Tibial artery (tissue), 4 donors: ENCODE measurements around the gene TASL.
A peak's percentile ranks its signal among the peaks of the same experiment; 100 is the strongest.
"Not testable (repeated sequence)": the region's sequence is repeated elsewhere in the genome, so short reads cannot be mapped to it uniquely, and the experiment has no call there.

Experiments used
- DNase-seq, 2 donors: peaks; one replicate each; pipeline ENCODE4 v3.0.0-alpha.2; 2019
- H3K27ac ChIP-seq, 2 donors: fragments of 200-600 bp; sonication (generic) in 1 of 2; 1 replicate in 1 of 2; 2 replicates in 1 of 2; pipeline ENCODE4 v1.5.1; 2018 to 2019; ENCODE audit warnings: mild to moderate bottlenecking in 1 of 2
- H3K27me3 ChIP-seq, 2 donors: fragments of 200-600 bp; sonication (generic) in 1 of 2; one replicate each; pipeline versions ENCODE4 v1.5.1 to v1.6.0; 2016 to 2019
- H3K36me3 ChIP-seq, 3 donors: fragments of 200-600 bp; sonication (generic) in 2 of 3; one replicate each; pipeline ENCODE4 v1.5.1; 2016 to 2019; ENCODE audit warnings: mild to moderate bottlenecking in 2 of 3
- H3K4me1 ChIP-seq, 4 donors: fragments of 200-600 bp; sonication (generic) in 2 of 4; 1 replicate in 3 of 4; 2 replicates in 1 of 4; pipeline ENCODE4 v1.5.1; 2016 to 2019
- H3K4me3 ChIP-seq, 2 donors: fragments of 200-600 bp; sonication (generic) in 1 of 2; 1 replicate in 1 of 2; 2 replicates in 1 of 2; pipeline ENCODE4 v1.5.1; 2018 to 2019; ENCODE audit warnings: mild to moderate bottlenecking in 2 of 2
- H3K9me3 ChIP-seq, 3 donors: fragments of 200-600 bp; sonication (generic) in 1 of 3; one replicate each; pipeline ENCODE4 v1.5.1; 2016 to 2019
- intact Hi-C: fragments of 100-400 bp; cut with DNase I; formaldehyde crosslinking; loops from one replicate; pipeline ENCODE4 v1.15.0; 2023; ENCODE audit warnings: low total_unique reads
- TF ChIP-seq, protein P1 (sequence below), 2 experiments: fragments of 200-600 bp in 1 of 2; fragments of 450-650 bp in 1 of 2; IDR thresholded peaks; one replicate each; pipeline ENCODE4 v1.5.1; 2017 to 2019; ENCODE audit warnings: antibody characterized with exemption in 2 of 2, mild to moderate bottlenecking in 1 of 2, moderate library complexity in 1 of 2

The TASL gene

GRCh38 chrX:30572004-30572403 lies 5.6 kb downstream of the TASL start:
- no peaks in the 10 kb centered on the region for H3K27me3 ChIP-seq
- H3K36me3 ChIP-seq, result no peaks in the 10 kb centered on the region
- TF ChIP-seq, protein P1, sequence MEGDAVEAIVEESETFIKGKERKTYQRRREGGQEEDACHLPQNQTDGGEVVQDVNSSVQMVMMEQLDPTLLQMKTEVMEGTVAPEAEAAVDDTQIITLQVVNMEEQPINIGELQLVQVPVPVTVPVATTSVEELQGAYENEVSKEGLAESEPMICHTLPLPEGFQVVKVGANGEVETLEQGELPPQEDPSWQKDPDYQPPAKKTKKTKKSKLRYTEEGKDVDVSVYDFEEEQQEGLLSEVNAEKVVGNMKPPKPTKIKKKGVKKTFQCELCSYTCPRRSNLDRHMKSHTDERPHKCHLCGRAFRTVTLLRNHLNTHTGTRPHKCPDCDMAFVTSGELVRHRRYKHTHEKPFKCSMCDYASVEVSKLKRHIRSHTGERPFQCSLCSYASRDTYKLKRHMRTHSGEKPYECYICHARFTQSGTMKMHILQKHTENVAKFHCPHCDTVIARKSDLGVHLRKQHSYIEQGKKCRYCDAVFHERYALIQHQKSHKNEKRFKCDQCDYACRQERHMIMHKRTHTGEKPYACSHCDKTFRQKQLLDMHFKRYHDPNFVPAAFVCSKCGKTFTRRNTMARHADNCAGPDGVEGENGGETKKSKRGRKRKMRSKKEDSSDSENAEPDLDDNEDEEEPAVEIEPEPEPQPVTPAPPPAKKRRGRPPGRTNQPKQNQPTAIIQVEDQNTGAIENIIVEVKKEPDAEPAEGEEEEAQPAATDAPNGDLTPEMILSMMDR (IDR thresholded peaks at IDR 0.05), result no peak
- intact Hi-C loops, result loop anchor here (10.0 kb wide), 1 partner anchor 133 kb away; no protein-coding TSS in a partner anchor
- no peaks in the 10 kb centered on the region for H3K4me1 ChIP-seq
- no peak for DNase-seq
- H3K27ac ChIP-seq, result no peak overlapping the region
- H3K9me3 ChIP-seq, result no peaks in the 10 kb centered on the region
- H3K4me3 ChIP-seq, result no peak overlapping the region

DNA sequence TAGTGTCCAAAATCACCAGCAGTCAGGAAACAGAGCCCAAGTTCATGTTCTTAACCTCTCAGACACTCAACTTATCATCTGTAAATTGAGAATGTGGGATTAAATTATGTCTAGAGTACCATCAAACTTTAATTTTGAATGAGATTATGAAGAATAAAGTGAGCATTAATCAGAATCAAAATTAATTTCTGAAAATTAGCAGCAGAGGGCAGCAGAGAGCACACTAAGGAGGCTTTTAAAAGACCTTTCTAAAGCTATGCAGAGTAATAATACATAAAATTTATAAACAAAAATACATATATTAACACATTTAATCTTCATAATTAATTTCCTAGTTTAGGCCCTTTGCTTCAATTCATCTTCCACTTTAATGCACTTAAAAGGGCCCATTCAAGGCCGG lies 7.1 kb downstream of the TASL start:
- H3K27ac ChIP-seq, result no peak overlapping the region
- H3K4me1 ChIP-seq, result no peaks in the 10 kb centered on the region
- no peaks in the 10 kb centered on the region for H3K36me3 ChIP-seq
- DNase-seq, result no peak
- H3K4me3 ChIP-seq, result no peak overlapping the region
- no peaks in the 10 kb centered on the region for H3K9me3 ChIP-seq
- no peaks in the 10 kb centered on the region for H3K27me3 ChIP-seq
- TF ChIP-seq, protein P1 (IDR thresholded peaks at IDR 0.05), result peak; percentile 28 to 44
- intact Hi-C loops, result loop anchor here (10.0 kb wide), 1 partner anchor 134 kb away; no protein-coding TSS in a partner anchor

- Histone ChIP-seq H3K36me3 (no peaks in the 10 kb centered on the region), H3K4me3 (no peak overlapping the region), H3K4me1 (no peaks in the 10 kb centered on the region), H3K27ac (no peak overlapping the region), H3K9me3 (no peaks in the 10 kb centered on the region), H3K27me3 (no peaks in the 10 kb centered on the region)
- intact Hi-C loops, result no loop called here
- no peak for DNase-seq
- TF ChIP-seq, protein P1 (IDR thresholded peaks at IDR 0.05), result no peak
Measured at GRCh38 chrX:30568136-30568535, 9.4 kb downstream of the TASL start.

- H3K27me3 ChIP-seq, H3K4me1 ChIP-seq, H3K9me3 ChIP-seq, DNase-seq, intact Hi-C loops, H3K36me3 ChIP-seq, H3K27ac ChIP-seq, H3K4me3 ChIP-seq: not testable (repeated sequence)
Measured at GRCh38 chrX:30563070-30563469, 14.5 kb downstream of the TASL start.

DNA sequence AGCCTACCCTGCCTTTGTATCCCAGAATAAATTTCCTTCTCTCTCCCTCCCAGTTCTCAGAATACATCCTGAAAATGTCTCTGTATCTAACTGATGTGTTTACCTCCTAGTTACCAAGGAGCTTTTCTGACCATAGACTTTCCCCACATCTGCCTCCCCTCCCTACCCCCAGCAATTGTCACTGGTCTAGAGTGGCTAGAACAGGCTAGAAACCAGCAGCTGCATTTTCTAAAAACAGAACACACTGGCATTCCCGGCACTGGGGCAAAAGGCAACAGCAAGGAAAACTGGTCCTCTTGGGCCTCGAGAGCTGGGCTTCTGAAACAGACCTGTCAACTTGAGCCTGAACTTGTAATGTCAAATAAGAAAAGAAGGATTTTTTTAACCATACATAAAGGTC lies 16.4 kb downstream of the TASL start:
- Histone ChIP-seq H3K9me3 (no peaks in the 10 kb centered on the region), H3K36me3 (no peaks in the 10 kb centered on the region), H3K27ac (no peak overlapping the region), H3K4me3 (no peak overlapping the region), H3K4me1 (no peaks in the 10 kb centered on the region), H3K27me3 (no peaks in the 10 kb centered on the region)
- intact Hi-C loops, result no loop called here
- TF ChIP-seq, protein P1 (IDR thresholded peaks at IDR 0.05), result no peak
- no peak for DNase-seq

GRCh38 chrX:30538271-30538670 lies 39.3 kb downstream of the TASL start:
- DNase-seq, result no peak
- TF ChIP-seq, protein P1 (IDR thresholded peaks at IDR 0.05), result no peak
- no peaks in the 10 kb centered on the region for H3K27me3 ChIP-seq
- intact Hi-C loops, result no loop called here
- no peaks in the 10 kb centered on the region for H3K4me1 ChIP-seq
- no peak overlapping the region for H3K4me3 ChIP-seq
- H3K9me3 ChIP-seq, result no peaks in the 10 kb centered on the region
- H3K27ac ChIP-seq, result no peak overlapping the region
- H3K36me3 ChIP-seq, result no peaks in the 10 kb centered on the region
